Upper lobe of right lung (tissue), 1 donor: ENCODE results near the gene CAMK2N1. TPM values are rescaled to one million over a fixed set of nuclear protein-coding genes. Genes with fewer than 3 reads are reported as not detected.

Source experiments
- ATAC-seq: fragments of 200-7000 bp; cut with Tn5 transposase; one replicate; pipeline ENCODE4 v1.9.1; 2020; ENCODE audit warnings: mild to moderate bottlenecking, moderate library complexity
- DNase-seq: peaks from one replicate; pipeline ENCODE4 v3.0.0-alpha.2; 2020
- H3K27ac ChIP-seq: fragments of 200-600 bp; one replicate; pipeline ENCODE4 v1.8.0; 2022
- H3K27me3 ChIP-seq: fragments of 200-600 bp; one replicate; pipeline ENCODE4 v1.8.0; 2022; ENCODE audit warnings: mild to moderate bottlenecking
- H3K36me3 ChIP-seq: fragments of 200-600 bp; one replicate; pipeline ENCODE4 v1.8.0; 2022
- H3K4me1 ChIP-seq: fragments of 200-600 bp; one replicate; pipeline ENCODE4 v1.8.0; 2022
- H3K4me3 ChIP-seq: fragments of 200-600 bp; one replicate; pipeline ENCODE4 v1.8.0; 2022; ENCODE audit warnings: mild to moderate bottlenecking
- H3K9me3 ChIP-seq: fragments of 200-600 bp; one replicate; pipeline ENCODE4 v1.8.0; 2022
- intact Hi-C: fragments of 100-400 bp; cut with DNase I; formaldehyde crosslinking; loops from one replicate; pipeline ENCODE4 v1.11.0; 2022
- total RNA-seq: library from RNA; stranded (reverse); fragmentation: NEBNext Ultra II Directional; extraction: Animal tissue kit (Norgen Biotek cat#: 25700); gene quantifications from one replicate; pipeline ENCODE4 v1.2.1, GENCODE V29; 2021
- TF ChIP-seq, protein P1 (sequence below): fragments of 200-600 bp; IDR thresholded peaks from one replicate; pipeline ENCODE4 v1.8.0; 2022; ENCODE audit warnings: antibody characterized with exemption
- donor health status: DM: no; HTN: yes; CAD: no; lungs with severe emphysema.

CAMK2N1 gene
- total RNA-seq, 1 donor from 2014 or later, result 73.6 TPM

DNA sequence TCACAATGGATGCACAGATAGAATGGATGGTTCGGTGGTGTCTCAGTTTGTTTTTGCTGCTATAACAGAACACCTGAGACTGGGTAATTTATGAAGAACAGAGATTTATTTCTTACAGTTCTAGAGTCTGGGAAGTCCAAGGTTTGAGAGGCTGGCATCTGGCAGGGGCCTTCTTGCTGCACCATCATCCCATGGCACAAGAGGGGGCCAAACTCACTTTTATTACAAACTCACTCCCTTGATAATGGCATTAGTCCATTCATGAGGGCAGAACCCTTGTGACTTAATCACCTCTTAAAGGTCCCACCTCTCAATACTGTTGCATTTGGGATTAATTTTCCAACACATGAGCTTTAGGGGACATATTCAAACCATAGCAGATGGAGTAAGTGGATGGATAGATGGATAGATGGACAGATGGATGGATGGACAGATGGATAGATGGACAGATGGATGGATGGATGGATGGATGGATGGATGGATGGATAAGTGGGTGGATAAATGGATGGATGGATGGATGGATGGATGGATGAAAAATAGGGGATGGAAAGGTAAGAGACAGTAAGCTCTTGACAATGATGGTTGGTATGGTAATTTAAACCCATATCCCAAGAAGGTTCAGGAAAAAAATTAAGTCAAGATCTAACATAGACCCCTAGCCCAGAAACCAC lies 16.5 kb downstream of the CAMK2N1 start:
- ATAC-seq (no peak), DNase-seq (no peak)
- Histone ChIP-seq H3K27ac (no peak overlapping the region), H3K4me1 (no peaks in the 10 kb centered on the region), H3K4me3 (no peak overlapping the region), H3K36me3 (no peaks in the 10 kb centered on the region), H3K9me3 (no peaks in the 10 kb centered on the region), H3K27me3 (peaks cover 9% of the 10 kb centered on the region)
- intact Hi-C loops, result no loop called here
- TF ChIP-seq, protein P1, sequence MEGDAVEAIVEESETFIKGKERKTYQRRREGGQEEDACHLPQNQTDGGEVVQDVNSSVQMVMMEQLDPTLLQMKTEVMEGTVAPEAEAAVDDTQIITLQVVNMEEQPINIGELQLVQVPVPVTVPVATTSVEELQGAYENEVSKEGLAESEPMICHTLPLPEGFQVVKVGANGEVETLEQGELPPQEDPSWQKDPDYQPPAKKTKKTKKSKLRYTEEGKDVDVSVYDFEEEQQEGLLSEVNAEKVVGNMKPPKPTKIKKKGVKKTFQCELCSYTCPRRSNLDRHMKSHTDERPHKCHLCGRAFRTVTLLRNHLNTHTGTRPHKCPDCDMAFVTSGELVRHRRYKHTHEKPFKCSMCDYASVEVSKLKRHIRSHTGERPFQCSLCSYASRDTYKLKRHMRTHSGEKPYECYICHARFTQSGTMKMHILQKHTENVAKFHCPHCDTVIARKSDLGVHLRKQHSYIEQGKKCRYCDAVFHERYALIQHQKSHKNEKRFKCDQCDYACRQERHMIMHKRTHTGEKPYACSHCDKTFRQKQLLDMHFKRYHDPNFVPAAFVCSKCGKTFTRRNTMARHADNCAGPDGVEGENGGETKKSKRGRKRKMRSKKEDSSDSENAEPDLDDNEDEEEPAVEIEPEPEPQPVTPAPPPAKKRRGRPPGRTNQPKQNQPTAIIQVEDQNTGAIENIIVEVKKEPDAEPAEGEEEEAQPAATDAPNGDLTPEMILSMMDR, result no peak

DNA sequence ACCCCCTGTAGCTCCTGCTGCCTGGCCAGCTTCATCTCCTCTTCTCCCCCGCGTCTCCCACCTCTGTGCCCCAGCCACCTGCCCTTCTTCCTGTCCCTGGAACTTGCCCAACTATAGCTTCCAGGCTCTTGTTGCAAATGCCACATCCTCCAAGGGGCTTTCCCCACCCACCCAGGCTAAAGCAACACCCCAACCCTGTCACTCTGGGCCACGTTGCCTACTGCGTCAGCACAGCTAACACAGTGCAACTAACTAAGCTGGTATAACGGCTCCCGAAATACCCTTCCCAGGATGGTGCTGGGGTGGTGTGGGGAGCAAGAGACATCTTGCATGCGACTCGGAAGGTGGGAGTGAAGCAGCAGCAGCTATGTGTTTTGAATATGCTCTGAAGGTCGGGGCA lies 19.7 kb downstream of the CAMK2N1 start:
- Histone ChIP-seq H3K4me3 (no peak overlapping the region), H3K36me3 (no peaks in the 10 kb centered on the region), H3K27ac (no peak overlapping the region), H3K9me3 (no peaks in the 10 kb centered on the region), H3K27me3 (no peaks in the 10 kb centered on the region), H3K4me1 (no peaks in the 10 kb centered on the region)
- TF ChIP-seq, protein P1, result no peak
- DNase-seq, result no peak
- intact Hi-C loops, result no loop called here
- no peak for ATAC-seq

DNA sequence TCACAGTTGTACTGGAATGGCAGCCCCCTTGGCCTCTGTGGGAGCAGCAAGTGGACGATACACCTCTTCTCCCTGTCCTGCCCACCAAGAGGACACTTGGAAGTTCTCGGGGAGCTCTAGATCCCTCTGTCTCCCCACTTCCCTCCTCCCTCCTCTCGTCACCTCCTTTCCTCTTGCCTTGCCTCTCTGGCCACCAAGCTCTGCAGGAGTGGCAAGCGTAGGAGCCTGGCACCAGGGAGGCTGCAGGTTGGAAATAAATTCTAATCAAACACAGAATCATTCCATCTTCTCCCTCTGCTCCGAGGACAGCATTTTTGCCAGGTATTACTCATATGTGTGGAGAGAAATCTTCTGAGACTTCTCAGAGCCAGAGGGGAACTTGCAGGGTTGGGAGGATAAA lies 20.8 kb downstream of the CAMK2N1 start:
- Histone ChIP-seq H3K27ac (no peak overlapping the region), H3K9me3 (no peaks in the 10 kb centered on the region), H3K4me1 (no peaks in the 10 kb centered on the region), H3K4me3 (no peak overlapping the region), H3K27me3 (no peaks in the 10 kb centered on the region), H3K36me3 (no peaks in the 10 kb centered on the region)
- intact Hi-C loops, result no loop called here
- no peak for DNase-seq
- TF ChIP-seq, protein P1, result no peak
- ATAC-seq, result no peak

DNA sequence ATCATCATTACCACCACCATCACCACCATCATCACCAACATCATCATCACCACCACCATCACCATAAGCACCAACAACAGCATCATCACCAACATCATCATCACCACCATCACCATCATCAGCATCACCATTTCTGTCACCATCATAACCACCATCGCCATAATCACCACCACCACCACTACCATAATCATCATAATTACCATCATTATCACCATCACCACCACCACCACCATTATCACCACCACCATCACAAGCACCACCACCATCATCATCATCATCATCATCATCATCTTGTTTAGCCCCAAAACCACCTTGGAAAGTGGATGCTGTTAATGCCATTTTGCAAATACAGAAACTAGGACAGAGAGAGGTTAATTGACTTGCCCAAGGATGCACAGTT lies 22.5 kb downstream of the CAMK2N1 start:
- intact Hi-C loops, result no loop called here
- no peak for ATAC-seq
- no peaks in the 10 kb centered on the region for H3K36me3 ChIP-seq
- H3K4me3 ChIP-seq, result no peak overlapping the region
- H3K27ac ChIP-seq, result no peak overlapping the region
- no peaks in the 10 kb centered on the region for H3K27me3 ChIP-seq
- TF ChIP-seq, protein P1, result no peak
- H3K9me3 ChIP-seq, result no peaks in the 10 kb centered on the region
- no peaks in the 10 kb centered on the region for H3K4me1 ChIP-seq
- no peak for DNase-seq

DNA sequence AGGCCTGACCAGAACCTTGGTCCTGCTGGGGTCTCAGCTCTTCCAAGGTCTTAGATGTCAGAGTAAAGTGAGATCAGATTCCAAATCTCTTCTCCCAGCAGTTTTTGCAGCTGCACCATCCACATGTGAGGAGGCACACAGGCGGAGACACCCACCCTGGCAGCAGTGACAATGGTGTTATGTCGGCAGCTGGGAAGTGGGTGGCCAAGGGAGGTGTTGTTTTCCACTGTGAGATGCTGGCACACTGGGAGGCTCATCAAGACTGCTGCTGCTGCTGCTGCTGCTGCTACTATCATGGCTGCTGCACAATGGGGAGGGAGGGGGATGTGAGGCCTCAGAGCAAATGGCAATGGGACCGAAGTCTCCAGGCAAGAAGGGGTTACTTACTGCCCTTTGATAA lies 23.6 kb downstream of the CAMK2N1 start:
- Histone ChIP-seq H3K27ac (no peak overlapping the region), H3K4me3 (no peak overlapping the region), H3K9me3 (no peaks in the 10 kb centered on the region), H3K27me3 (no peaks in the 10 kb centered on the region), H3K36me3 (no peaks in the 10 kb centered on the region), H3K4me1 (no peaks in the 10 kb centered on the region)
- DNase-seq, result peak; percentile 25
- TF ChIP-seq, protein P1, result no peak
- intact Hi-C loops, result no loop called here
- no peak for ATAC-seq

DNA sequence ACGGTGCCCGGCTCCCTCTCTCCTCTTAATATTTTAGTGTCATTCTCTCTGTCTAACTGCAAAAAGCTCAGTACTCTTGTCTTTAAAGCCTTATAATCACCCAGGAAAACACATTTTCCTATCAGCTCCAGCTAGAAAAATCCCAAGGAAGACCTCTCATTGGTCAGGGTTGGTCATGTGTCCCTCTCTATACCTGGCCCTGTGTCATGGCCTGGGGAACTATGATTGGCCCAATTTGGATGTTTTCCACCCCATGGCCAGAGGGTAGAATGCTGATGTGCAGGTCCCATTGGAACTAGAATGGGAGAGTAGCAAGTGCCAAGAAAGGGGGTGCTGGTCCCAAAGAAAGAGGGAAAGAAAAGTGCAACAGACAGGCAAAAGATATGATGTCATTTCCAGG lies 27.3 kb downstream of the CAMK2N1 start:
- DNase-seq (no peak), ATAC-seq (no peak)
- Histone ChIP-seq H3K36me3 (no peaks in the 10 kb centered on the region), H3K9me3 (no peaks in the 10 kb centered on the region), H3K27ac (no peak overlapping the region), H3K4me1 (no peaks in the 10 kb centered on the region), H3K27me3 (peaks cover 8% of the 10 kb centered on the region), H3K4me3 (no peak overlapping the region)
- intact Hi-C loops, result no loop called here
- TF ChIP-seq, protein P1, result no peak
